ENCODE results near the gene FOXK2.
"Not testable (repeated sequence)": the region's sequence is repeated elsewhere in the genome, so short reads cannot be mapped to it uniquely, and the experiment has no call there.

Gene FOXK2

DNA sequence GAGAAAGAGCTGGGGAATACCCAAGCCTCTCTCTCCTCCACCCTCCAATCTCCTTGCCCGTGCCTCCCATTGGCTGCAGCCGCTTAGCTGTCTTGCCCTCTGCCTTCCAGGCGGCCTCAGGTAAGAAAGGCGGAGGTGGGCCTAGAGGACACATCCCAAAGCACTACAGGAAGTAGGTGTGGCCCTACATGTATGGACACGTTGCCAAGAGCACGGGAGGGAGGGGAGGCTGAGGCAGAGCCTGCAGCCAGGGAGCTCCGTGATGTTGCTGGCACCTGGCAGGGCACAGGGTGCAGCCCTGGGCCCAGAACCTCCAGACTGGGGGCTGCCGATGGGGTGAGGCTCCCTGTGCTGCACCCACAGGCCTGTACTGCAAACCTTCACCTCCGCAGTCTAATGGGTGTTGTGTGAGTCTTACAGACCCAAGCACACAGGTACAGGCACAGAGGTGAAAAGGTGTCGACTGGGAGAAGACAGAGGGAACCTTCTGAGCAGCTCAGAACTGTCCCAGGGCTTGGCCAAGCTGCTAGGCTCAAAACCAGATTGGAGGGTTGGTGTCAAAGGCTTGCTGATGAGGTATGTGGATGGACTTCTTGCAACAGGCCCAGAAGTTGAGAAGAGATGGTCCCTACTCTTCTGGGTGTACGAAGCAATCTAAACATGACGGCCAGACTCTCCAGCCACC lies 23.5 kb upstream of the FOXK2 start:
- DNase-seq, result no peak

DNA sequence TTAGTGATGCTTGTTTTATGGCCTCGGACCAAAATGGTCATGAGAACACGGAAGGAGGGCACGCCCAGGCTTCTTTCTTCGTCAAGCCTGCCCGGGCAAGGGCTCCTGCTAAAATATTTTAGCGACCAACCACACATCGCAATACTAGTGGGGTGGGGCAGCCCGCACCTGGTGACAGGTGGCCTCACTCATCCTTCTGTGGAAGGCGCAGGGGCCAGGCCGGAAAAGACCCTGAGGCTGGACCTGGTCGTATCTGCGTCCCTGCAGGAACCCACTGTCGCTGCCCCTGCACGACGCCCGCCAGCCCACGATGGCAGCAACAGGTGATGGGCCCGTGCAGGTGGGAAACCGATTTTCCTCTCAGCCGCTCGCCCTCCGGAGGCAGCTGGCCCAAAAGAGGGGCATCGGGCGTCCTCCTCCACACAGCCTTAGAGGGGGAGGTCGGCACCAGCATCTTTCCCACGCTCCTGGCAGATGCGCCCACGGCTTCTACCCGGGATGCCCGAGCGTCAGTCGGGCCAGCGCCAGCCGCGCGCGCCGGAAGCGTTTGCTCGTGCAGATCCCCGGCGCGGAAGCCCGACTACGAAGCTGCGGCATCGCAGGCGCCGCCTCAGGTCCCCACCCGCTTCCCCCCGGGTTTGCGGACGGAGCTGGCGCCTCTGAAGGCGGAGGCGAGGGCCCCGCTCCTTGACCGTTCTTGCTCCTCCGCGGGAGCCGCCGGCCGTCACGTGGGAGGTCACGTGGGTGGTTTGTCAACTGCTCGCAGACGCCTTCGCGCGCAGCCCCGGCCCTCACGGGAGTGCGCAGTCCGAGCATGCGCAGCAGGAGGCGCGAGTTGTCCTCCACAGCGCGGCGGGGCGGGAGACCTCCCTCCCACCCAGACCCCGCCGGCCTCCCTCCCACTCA lies 22.8 kb upstream of the FOXK2 start:
- peak; percentile 58 to 82 for DNase-seq

DNA sequence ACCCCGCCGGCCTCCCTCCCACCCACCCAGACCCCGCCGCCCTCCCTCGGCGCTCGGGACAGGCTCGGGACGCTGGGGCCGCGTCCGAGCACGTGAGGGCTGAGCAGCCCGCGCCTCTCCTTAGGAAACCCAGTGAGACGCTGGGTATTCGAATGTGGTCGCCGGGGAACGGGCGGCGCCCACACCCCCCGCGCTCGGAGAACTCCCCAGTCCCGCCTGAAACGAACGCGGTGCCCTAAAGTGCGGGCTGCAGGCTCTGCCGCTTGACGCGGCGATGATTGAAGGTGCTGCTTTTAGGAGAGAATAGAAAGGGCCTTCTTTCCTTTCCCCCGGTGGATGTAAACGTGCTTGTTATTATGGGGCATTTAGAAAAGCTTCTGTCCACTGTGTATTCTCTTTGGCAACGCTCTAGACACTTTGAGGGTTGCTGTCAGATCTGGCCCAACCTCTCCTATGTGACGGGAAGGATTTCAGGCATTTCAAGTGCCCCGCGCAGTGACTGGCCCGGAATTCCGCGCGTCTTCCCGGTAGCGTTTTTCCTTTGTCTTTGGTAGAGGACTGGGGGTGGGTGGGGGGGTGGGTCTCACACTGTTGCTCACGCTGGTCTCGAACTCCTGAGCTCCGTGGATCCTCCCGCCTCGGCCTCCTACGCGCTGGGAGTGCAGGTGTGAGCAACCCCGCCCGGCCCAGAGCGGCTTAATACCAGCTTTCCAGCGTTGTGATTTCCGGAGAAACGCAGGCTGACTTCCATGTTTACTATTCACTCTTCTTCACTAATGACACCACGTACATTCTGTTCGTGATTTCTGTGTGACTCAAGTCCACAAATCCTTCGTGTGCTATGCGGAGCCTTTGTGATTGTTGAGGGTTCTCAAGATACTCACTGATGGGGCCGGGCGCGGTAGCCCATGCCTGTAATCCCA lies 21.8 kb upstream of the FOXK2 start:
- DNase-seq, result peak in 1 of 2 donors; percentile 42

DNA sequence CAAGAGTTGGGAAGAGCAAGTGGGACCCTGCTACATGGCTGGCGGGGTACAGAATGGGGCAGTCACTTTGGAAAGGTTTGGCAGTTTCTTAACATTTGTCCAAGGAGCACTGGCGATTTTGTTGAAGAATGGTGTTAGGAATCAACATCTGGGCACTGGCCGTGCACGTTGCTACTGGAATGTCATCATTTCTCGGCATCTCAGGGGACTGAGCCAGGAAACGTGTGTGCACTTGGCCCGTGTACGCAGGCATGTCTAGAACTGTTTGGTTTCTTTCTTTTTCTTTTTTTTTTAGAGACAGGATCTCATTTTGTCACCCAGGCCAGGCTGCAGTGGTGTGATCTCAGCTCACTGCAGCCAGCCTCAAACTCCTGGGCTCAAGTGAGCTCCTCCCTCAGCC lies 17.3 kb upstream of the FOXK2 start:
- no peak for DNase-seq

DNA sequence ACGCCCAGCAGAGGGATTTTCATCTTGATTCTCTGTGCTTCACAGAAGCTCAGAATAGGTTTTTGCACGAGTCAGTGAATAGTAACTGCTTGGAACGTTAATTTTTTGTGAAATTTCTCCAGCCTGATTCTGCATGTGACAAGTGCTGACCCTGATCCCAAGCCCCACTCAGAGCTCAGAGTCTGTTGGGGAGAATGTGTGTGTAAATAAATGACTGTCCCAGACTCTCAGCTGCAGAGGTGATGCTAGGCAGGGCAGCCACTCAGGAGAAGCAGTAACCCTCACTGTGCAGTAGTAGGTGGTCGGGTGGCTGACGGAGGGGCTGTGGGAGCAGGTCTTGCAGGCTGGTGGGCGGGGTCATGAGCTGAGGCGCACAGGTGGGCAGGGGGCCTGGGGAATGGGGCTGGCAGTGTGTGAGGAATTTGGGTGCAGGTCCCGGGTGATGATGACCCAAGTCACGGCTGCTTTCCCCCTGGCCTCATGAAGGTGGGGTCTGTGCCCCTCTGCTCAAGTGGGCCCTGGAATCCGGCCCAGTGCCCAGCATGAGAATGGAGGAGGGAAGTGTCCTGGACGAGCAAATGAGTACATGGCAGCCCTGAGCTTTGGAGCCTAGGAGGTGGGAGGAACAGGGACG lies 16.3 kb upstream of the FOXK2 start:
- no peak for DNase-seq

- no peak for DNase-seq
These were observed 15.7 kb upstream of the FOXK2 start for GRCh38 chr17:82503728-82504308.

- DNase-seq, result no peak
These were observed 14.2 kb upstream of the FOXK2 start for GRCh38 chr17:82505296-82505695.

DNA sequence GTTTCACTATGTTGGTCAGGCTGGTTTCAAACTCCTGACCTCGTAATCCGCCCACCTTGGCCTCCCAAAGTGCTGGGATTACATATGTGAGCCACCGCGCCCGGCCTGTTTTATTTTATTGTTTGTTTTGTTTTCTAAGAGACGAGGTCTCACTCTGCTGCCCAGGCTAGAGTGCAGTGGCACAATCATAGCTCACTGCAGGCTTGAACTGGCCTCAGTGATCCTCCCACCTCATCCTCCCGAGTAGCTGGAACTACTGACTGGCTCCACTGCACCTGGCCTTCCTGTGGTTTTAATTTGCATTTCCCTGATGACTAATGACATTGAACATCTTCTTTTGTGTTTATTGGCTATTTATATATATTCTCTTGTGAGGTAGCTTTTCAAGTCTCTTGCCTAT lies 13.1 kb upstream of the FOXK2 start:
- DNase-seq, result not testable (repeated sequence)

DNA sequence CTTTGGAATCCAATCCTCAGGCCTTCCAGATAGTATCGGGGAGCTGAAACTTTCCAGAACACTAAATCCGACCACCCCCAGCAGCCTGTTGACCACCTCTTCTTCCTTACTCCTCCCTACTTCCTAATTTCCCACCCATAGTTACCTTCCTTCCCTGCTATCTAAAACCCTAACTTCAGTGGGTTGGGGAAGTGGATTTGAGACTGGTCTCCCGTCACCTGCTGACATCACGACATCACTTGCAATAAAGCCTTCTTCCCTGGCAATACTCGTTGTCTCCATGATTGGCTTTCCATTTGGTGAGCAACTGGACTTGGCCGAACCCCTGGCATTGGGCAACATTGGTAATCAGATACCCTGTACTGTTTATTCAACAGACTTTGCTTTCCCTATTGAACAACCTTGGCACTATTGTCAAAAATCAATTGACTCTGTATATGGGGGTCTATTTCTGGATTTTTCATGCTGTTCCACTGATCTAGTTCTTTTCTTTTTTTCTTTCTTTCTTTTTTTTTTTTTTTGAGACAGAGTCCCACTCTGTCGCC lies 11.8 kb upstream of the FOXK2 start:
- DNase-seq, result no peak

DNA sequence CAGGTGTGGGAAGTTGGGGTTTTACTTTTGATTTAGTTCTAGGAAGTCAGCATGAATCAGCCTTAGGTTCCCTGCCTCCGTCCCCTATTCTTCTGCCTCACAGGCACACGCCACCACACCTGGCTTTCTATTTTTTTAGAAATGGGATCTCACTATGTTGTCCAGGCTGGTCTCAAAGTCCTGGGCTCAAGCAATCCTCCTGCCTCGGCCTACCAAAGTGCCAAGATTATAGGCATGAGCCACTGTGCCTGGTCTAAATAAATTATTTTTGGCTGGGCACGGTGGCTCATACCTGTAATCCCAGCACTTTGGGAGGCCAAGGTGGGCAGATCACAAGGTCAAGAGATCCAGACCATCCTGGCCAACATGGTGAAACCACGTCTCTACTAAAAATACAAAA lies 7.9 kb upstream of the FOXK2 start:
- not testable (repeated sequence) for DNase-seq

DNA sequence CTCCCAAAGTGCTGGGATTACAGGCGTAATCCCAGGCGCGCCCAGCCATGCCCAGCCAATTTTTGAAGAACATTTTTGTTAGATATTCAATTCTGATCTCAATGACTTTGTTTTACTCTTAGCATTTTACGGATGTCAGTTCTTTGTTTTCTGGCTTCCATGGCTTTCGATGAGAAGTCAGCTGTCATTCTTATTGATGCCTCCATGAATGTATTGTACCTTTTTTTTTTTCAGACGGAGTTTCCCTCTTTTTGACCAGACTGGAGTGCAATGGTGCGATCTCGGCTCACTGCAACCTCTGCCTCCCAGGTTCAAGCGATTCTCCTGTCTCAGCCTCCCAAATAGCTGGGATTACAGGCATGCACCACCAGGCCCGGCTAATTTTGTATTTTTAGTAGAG lies 5.7 kb upstream of the FOXK2 start:
- DNase-seq, result not testable (repeated sequence)

GRCh38 chr17:82517230-82517865 lies 2.2 kb upstream of the FOXK2 start:
- no peak for DNase-seq

GRCh38 chr17:82519971-82520903 lies 705 bp downstream of the FOXK2 start:
- DNase-seq, result no peak

DNA sequence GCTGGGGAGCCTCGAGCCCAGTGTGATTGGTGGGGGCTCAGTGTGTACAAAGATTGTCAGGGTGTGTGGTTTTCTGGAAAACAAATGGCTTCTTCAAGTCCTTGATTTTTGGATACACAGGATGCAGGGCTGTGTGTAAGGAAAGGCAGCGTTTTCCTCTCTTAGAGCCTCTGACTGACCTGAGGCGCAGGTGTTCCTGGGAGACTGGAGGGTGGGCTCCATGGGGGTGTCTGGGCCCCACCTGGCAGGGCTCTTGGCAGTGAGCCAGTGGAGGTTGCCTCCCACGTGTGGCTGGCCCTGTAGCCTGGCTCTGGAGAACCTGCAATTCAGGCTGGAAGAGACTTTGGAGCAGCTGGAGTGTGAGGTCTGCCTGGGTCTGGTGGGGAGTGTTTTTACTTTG lies 5.0 kb downstream of the FOXK2 start:
- DNase-seq, result no peak

DNA sequence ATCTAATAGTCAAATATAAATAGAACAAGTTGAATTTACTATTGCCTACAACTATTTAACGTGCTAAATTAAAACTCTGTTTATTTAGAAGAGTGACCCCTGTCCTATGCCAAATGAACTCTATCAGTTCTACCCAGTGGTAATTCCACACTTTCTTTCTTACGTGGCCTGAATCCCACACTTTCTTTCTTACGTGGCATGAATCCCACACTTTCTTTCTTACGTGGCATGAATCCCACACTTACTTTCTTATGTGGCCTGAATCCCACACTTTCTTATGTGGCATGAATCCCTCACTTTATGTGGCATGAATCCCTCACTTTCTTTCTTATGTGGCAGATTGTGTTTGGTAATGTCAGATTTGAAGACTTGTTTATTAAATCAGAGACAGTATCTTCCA lies 6.2 kb downstream of the FOXK2 start:
- no peak for DNase-seq

- DNase-seq, result no peak
These were observed 8.4 kb downstream of the FOXK2 start for GRCh38 chr17:82527898-82528297.

DNA sequence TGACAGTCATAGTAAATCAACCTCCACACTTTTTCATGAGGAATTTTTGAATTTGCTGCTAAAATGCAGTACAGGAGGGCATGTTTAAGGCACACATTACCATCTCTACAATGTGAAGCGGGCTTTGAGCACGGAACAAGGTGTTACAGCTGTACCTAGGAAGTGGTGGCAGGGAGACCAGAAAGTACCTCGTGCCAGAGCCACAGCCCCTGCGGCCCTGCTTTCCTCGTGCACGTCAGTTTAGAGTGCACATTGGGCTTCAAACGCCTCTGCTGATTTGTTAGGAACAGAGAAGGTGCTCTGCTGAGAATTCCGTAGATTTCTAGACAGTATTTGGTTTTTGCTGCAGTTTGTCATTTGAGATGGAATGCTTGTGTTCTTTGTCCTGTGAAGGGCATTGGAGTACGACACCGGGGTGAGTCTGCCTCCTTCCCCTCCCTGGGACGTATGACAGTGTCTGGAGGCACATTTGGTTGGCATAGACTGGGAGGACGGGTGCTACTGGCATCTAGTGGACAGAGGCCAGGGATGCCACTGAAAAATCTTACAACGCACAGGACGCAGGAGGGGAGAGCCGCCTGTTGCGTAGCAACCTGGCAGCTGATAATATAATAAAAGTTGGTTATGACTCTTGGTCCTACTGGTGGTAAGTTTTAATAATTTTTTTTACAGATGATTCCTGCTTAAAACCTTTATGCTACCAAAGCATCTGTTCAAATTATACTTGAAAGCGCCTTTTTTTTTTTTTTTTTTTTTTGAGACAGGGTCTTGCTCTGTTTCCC lies 9.1 kb downstream of the FOXK2 start:
- DNase-seq, result no peak

- no peak for DNase-seq
These were observed 10.4 kb downstream of the FOXK2 start for GRCh38 chr17:82529914-82530300.

- DNase-seq, result no peak
These were observed 11.9 kb downstream of the FOXK2 start for GRCh38 chr17:82531431-82531881.

All from bone marrow (tissue), 2 donors.